Activated CD4-positive, alpha-beta T cell treated with anti-CD3 and anti-CD28 coated beads, Interleukin-2, Interleukin-4, amounts not matched to agents 100 ng/mL and 50 ng/mL, durations not matched to agents 16 hours and 8 hours (primary cell): ENCODE results near the gene C1orf105.

Experiments used
- DNase-seq: peaks from one replicate; pipeline ENCODE4 v3.0.0-alpha.2; 2020; ENCODE audit warnings: low spot score

The C1orf105 gene

GRCh38 chr1:172457479-172458130, 37.1 kb downstream of the C1orf105 start:
- DNase-seq, result no peak

GRCh38 chr1:172460177-172460576, 39.7 kb downstream of the C1orf105 start:
- DNase-seq, result no peak

GRCh38 chr1:172460887-172461315, 40.4 kb downstream of the C1orf105 start:
- no peak for DNase-seq

- no peak for DNase-seq
Observed at GRCh38 chr1:172465617-172466016, 45.1 kb downstream of the C1orf105 start.

- DNase-seq, result no peak
Observed at GRCh38 chr1:172466795-172467407, 46.4 kb downstream of the C1orf105 start.

- DNase-seq, result no peak
Observed at GRCh38 chr1:172467446-172467845, 47.0 kb downstream of the C1orf105 start.

- DNase-seq, result no peak
Observed at GRCh38 chr1:172468296-172468695, 47.8 kb downstream of the C1orf105 start.

GRCh38 chr1:172469717-172470116, 49.2 kb downstream of the C1orf105 start:
- no peak for DNase-seq

- DNase-seq, result no peak
Observed at GRCh38 chr1:172470149-172470548, 49.7 kb downstream of the C1orf105 start.

GRCh38 chr1:172471666-172472065, 51.2 kb downstream of the C1orf105 start:
- no peak for DNase-seq

- DNase-seq, result no peak
Observed at GRCh38 chr1:172472495-172472894, 52.0 kb downstream of the C1orf105 start.

- DNase-seq, result no peak
Observed at GRCh38 chr1:172473302-172473701, 52.8 kb downstream of the C1orf105 start.

GRCh38 chr1:172473842-172474241, 53.4 kb downstream of the C1orf105 start:
- no peak for DNase-seq

- no peak for DNase-seq
Observed at GRCh38 chr1:172476218-172476811, 55.8 kb downstream of the C1orf105 start.

- DNase-seq, result no peak
Observed at GRCh38 chr1:172477216-172477615, 56.7 kb downstream of the C1orf105 start.

- DNase-seq, result no peak
Observed at GRCh38 chr1:172477741-172478140, 57.3 kb downstream of the C1orf105 start.

GRCh38 chr1:172478485-172478884, 58.0 kb downstream of the C1orf105 start:
- no peak for DNase-seq

- no peak for DNase-seq
Observed at GRCh38 chr1:172480431-172480830, 59.9 kb downstream of the C1orf105 start.

- no peak for DNase-seq
Observed at GRCh38 chr1:172482044-172482443, 61.6 kb downstream of the C1orf105 start.

GRCh38 chr1:172483448-172483847, 63.0 kb downstream of the C1orf105 start:
- DNase-seq, result no peak

- no peak for DNase-seq
Observed at GRCh38 chr1:172484252-172484651, 63.8 kb downstream of the C1orf105 start.

GRCh38 chr1:172485626-172486025, 65.1 kb downstream of the C1orf105 start:
- no peak for DNase-seq

GRCh38 chr1:172486805-172487454, 66.4 kb downstream of the C1orf105 start:
- no peak for DNase-seq
